Measurements from ENCODE around the gene ENG.

The ENG gene

GRCh38 chr9:127854184-127854806 lies at the start of gene ENG:
Gene ENG (minus strand): TSS chr9:127854658. CDS start chr9:127854355, 303 bp downstream.
- Histone ChIP-seq H3K4me1 (ENCODE audit: insufficient read depth, low read length) (peaks cover 9% of the 10 kb centered on the region), H3K9me3 (ENCODE audit: control insufficient read depth, insufficient read depth, low read length) (peaks cover 6% of the 10 kb centered on the region; the same call in 1 of the 2 replicates), H3K36me3 (ENCODE audit: insufficient read depth, low read length) (no peaks in the 10 kb centered on the region), H3K9ac (ENCODE audit: low read depth, low read length) (peak within 1 kb of the TSS; percentile 34; the same call in 1 of the 2 replicates)

GRCh38 chr9:127903557-127904475 lies 49.4 kb upstream of the ENG start:
- H3K9ac ChIP-seq (ENCODE audit: low read depth, low read length) = no peak overlapping the region
- H3K36me3 ChIP-seq (ENCODE audit: insufficient read depth, low read length) = no peaks in the 10 kb centered on the region
- H3K9me3 ChIP-seq (ENCODE audit: control insufficient read depth, insufficient read depth, low read length) = no peaks in the 10 kb centered on the region
- peaks cover 17% of the 10 kb centered on the region for H3K4me1 ChIP-seq (ENCODE audit: insufficient read depth, low read length)

GRCh38 chr9:127899128-127899943 lies 44.9 kb upstream of the ENG start, which contains the start of gene ST6GALNAC6:
Gene ST6GALNAC6 (minus strand): TSS chr9:127899603. CDS start chr9:127897981, 1,622 bp downstream.
- Histone ChIP-seq H3K9me3 (ENCODE audit: control insufficient read depth, insufficient read depth, low read length) (no peaks in the 10 kb centered on the region), H3K36me3 (ENCODE audit: insufficient read depth, low read length) (peaks cover 3% of the 10 kb centered on the region; the same call in 1 of the 2 replicates), H3K4me1 (ENCODE audit: insufficient read depth, low read length) (peaks cover 6% of the 10 kb centered on the region), H3K9ac (ENCODE audit: low read depth, low read length) (peak within 1 kb of the TSS; percentile 74; the same call in 1 of the 2 replicates)

GRCh38 chr9:127898433-127899127 lies 44.1 kb upstream of the ENG start:
- H3K9ac ChIP-seq (ENCODE audit: low read depth, low read length) = peak overlapping the region; percentile 74; the same call in 1 of the 2 replicates
- no peaks in the 10 kb centered on the region for H3K9me3 ChIP-seq (ENCODE audit: control insufficient read depth, insufficient read depth, low read length)
- H3K36me3 ChIP-seq (ENCODE audit: insufficient read depth, low read length) = peaks cover 9% of the 10 kb centered on the region; the same call in 1 of the 2 replicates
- no peaks in the 10 kb centered on the region; the same call in none of the 2 replicates for H3K4me1 ChIP-seq (ENCODE audit: insufficient read depth, low read length)

- Histone ChIP-seq H3K4me1 (ENCODE audit: insufficient read depth, low read length) (no peaks in the 10 kb centered on the region; the same call in none of the 2 replicates), H3K9me3 (ENCODE audit: control insufficient read depth, insufficient read depth, low read length) (no peaks in the 10 kb centered on the region; the same call in 1 of the 2 replicates), H3K36me3 (ENCODE audit: insufficient read depth, low read length) (peaks cover 14% of the 10 kb centered on the region; the same call in 1 of the 2 replicates), H3K9ac (ENCODE audit: low read depth, low read length) (no peak overlapping the region)
These were observed 42.8 kb upstream of the ENG start for GRCh38 chr9:127897193-127897692.

GRCh38 chr9:127896395-127897192 lies 42.1 kb upstream of the ENG start:
- H3K4me1 ChIP-seq (ENCODE audit: insufficient read depth, low read length) = no peaks in the 10 kb centered on the region; the same call in none of the 2 replicates
- H3K9ac ChIP-seq (ENCODE audit: low read depth, low read length) = no peak overlapping the region
- H3K36me3 ChIP-seq (ENCODE audit: insufficient read depth, low read length) = peaks cover 14% of the 10 kb centered on the region; the same call in 1 of the 2 replicates
- no peaks in the 10 kb centered on the region; the same call in 1 of the 2 replicates for H3K9me3 ChIP-seq (ENCODE audit: control insufficient read depth, insufficient read depth, low read length)

GRCh38 chr9:127895811-127896210 lies 41.4 kb upstream of the ENG start:
- Histone ChIP-seq H3K9ac (ENCODE audit: low read depth, low read length) (no peak overlapping the region), H3K36me3 (ENCODE audit: insufficient read depth, low read length) (peaks cover 14% of the 10 kb centered on the region; the same call in 1 of the 2 replicates), H3K4me1 (ENCODE audit: insufficient read depth, low read length) (no peaks in the 10 kb centered on the region; the same call in 1 of the 2 replicates), H3K9me3 (ENCODE audit: control insufficient read depth, insufficient read depth, low read length) (no peaks in the 10 kb centered on the region; the same call in 1 of the 2 replicates)

GRCh38 chr9:127893392-127893791 lies 38.9 kb upstream of the ENG start:
- Histone ChIP-seq H3K36me3 (ENCODE audit: insufficient read depth, low read length) (peaks cover 14% of the 10 kb centered on the region; the same call in 1 of the 2 replicates), H3K4me1 (ENCODE audit: insufficient read depth, low read length) (no peaks in the 10 kb centered on the region; the same call in 1 of the 2 replicates), H3K9ac (ENCODE audit: low read depth, low read length) (no peak overlapping the region), H3K9me3 (ENCODE audit: control insufficient read depth, insufficient read depth, low read length) (no peaks in the 10 kb centered on the region; the same call in 1 of the 2 replicates)

- peaks cover 14% of the 10 kb centered on the region; the same call in 1 of the 2 replicates for H3K36me3 ChIP-seq (ENCODE audit: insufficient read depth, low read length)
- H3K4me1 ChIP-seq (ENCODE audit: insufficient read depth, low read length) = no peaks in the 10 kb centered on the region; the same call in 1 of the 2 replicates
- H3K9me3 ChIP-seq (ENCODE audit: control insufficient read depth, insufficient read depth, low read length) = no peaks in the 10 kb centered on the region; the same call in 1 of the 2 replicates
- H3K9ac ChIP-seq (ENCODE audit: low read depth, low read length) = no peak overlapping the region
These were observed 38.4 kb upstream of the ENG start for GRCh38 chr9:127892831-127893230.

- peaks cover 14% of the 10 kb centered on the region; the same call in 1 of the 2 replicates for H3K36me3 ChIP-seq (ENCODE audit: insufficient read depth, low read length)
- no peaks in the 10 kb centered on the region; the same call in 1 of the 2 replicates for H3K9me3 ChIP-seq (ENCODE audit: control insufficient read depth, insufficient read depth, low read length)
- H3K4me1 ChIP-seq (ENCODE audit: insufficient read depth, low read length) = 0 out of 2 replicates have a peak, but pooled peaks cover 3% of the 10 kb centered on the region
- no peak overlapping the region for H3K9ac ChIP-seq (ENCODE audit: low read depth, low read length)
These were observed 35.6 kb upstream of the ENG start for GRCh38 chr9:127890053-127890452.

- Histone ChIP-seq H3K9ac (ENCODE audit: low read depth, low read length) (no peak overlapping the region), H3K9me3 (ENCODE audit: control insufficient read depth, insufficient read depth, low read length) (no peaks in the 10 kb centered on the region; the same call in 1 of the 2 replicates), H3K36me3 (ENCODE audit: insufficient read depth, low read length) (no peaks in the 10 kb centered on the region; the same call in 1 of the 2 replicates), H3K4me1 (ENCODE audit: insufficient read depth, low read length) (peaks cover 9% of the 10 kb centered on the region; the same call in 1 of the 2 replicates)
These were observed 33.3 kb upstream of the ENG start for GRCh38 chr9:127887792-127888191.

- Histone ChIP-seq H3K9ac (ENCODE audit: low read depth, low read length) (no peak overlapping the region), H3K36me3 (ENCODE audit: insufficient read depth, low read length) (no peaks in the 10 kb centered on the region; the same call in 1 of the 2 replicates), H3K9me3 (ENCODE audit: control insufficient read depth, insufficient read depth, low read length) (no peaks in the 10 kb centered on the region), H3K4me1 (ENCODE audit: insufficient read depth, low read length) (peaks cover 9% of the 10 kb centered on the region; the same call in 1 of the 2 replicates)
These were observed 32.0 kb upstream of the ENG start for GRCh38 chr9:127886401-127886972.
